ENCODE measurements around the gene VEGFA.
"Not testable (repeated sequence)": the region's sequence is repeated elsewhere in the genome, so short reads cannot be mapped to it uniquely, and the experiment has no call there.

VEGFA gene

DNA sequence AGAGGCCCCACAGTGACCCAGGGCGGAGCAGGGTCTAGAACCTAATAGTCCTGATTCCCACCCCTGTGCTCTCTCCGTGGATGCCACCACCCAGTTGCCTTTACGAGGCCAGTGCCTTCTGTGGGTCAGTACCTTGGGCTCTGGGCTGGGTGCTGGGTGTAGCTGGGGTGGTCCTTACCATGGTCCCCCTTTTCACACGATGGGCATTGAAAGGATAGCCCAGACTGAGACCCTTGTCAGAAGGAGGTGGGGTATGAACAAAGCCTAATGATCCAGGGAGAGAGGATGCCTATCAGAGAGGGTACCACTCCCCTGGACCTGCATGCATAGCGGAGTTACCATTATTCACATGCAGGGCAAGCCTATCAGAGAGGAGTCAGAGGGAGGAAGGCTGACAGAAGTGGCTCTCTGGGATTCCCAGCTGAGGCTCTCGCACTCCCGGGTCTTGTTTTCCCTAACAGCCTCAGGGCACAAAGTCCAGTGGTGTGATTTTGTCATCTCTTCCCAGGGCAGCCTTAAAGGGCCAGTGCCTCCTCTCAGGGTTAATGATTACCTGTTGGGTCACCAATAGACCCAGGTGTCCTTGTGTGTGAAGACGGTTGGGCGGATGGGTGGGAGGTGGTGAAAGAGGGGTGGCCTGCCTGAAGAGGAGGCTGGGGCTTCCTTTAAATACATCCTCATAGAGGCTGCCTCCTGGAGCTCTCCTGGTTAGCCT lies 36.2 kb downstream of the VEGFA start:
- DNase-seq = peak; percentile 45

DNA sequence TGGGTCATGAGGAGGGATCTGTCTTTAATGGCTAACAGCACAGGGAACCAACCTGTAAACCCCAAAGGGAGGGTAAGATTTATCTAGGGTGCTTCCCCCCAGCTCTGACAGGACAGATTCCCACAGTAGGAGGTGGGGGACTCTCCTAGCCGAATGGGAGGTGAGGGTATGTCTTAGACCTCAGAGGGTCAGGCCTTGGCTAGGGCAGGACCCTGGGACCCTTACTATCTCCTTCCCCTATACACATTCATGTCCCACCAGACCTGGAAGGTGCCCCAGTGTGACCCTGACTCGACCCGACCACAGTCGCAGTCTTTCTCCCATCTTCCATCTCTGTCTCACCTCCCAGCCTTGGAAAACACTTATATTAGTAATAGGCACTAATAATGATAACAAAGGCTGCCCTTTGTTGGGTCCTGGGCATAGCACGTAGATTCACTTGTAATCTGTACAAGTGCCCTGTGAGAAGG lies 36.8 kb downstream of the VEGFA start:
- DNase-seq = no peak

DNA sequence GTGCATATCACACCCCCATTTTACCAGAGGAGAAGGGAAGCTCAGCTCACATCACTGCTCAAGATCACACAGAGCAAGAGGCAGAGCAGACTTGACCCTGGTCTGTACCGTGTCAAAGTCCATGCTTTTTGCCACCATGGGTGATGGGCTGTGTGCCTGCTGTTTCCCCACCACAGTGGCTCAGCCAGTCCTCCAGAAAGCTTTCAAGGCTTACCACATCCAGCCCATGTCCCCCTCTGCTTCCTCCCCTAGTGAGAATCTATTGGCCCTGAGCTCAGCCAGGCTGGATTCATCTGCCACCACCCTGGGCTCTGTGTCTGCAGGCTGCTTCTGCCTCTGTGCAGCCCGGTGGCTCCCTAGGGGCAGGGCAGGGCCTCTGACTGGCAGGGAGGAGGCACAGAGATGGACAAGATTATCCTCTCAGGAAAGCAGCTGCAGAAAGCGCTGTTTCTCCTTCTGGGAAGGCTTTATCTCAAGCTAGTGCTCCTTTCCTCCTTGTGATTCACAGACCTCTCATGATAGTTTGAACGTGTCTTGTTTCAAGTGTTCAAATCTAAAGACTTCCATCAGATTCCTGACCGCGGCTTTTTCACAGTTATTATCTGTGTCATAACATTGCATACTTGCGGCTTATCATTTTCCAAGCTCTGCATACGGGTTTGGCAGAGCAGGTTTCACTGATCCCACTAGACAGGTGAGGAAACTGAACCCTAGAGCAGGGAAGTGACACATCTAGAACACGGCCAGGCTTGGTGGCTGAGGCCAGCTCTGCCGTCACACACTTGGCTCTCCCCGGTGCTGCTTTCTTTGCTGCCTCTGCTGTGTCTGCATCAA lies 37.4 kb downstream of the VEGFA start:
- DNase-seq = no peak

DNA sequence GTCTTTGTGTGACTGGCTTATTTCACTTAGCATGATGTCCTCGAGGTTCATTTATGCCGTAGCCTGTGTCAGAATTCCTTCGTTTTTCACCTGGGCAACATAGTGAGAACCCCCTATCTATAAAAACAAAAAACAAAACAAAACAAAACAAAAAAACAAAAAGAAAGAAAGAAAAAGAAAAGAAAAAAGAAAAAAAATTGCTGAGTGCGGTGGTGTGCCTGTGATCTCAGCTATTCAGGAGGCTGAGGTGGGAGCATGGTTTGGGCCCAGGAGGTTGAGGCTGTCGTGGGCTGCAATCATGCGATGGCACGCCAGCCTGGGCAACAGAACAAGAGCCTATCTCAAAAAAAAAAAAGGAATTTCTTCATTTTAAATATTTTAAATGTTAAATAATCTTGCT lies 38.4 kb downstream of the VEGFA start:
- no peak for DNase-seq

DNA sequence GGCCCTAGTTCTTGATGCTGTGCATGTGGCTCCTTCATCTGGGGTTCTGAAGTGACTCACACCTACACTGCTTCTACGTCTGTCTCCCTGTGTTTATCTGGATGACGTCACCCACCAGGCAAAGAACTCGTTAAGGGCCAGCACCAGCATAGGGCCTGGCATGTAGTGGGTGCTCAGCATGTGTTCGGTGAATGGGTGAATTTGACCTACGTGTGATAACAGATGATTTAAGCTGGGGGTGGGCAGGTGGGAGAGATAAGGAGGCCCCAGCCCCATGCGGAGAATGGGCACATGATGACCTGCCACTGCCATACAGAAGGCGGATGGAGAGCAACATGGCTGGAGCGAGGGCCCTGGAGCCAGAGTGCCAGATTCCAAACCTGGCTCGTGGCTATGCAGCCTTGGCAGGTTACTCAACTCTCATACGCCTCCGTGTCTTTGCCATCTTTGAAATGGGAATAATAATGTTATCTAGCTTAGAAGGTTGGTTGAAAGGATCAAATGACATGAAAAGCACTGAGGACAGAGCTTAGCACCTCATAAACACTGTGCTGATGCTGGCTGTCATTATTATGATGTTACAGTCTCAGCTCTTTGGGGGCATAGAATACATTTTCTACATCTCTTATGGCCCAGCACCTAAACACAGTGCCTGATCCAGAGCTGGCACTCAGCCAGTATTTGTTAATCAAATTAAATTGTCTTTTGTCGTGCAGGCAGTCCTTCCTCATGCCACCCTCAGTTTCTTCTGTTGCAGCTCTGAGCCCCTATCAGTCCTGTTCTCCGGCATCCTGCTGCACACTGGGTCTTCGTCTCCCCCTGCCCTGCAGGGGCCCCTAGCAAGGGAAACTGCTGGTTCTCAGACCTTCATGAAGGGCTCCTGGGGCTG lies 39.6 kb downstream of the VEGFA start:
- DNase-seq = peak; percentile 85

DNA sequence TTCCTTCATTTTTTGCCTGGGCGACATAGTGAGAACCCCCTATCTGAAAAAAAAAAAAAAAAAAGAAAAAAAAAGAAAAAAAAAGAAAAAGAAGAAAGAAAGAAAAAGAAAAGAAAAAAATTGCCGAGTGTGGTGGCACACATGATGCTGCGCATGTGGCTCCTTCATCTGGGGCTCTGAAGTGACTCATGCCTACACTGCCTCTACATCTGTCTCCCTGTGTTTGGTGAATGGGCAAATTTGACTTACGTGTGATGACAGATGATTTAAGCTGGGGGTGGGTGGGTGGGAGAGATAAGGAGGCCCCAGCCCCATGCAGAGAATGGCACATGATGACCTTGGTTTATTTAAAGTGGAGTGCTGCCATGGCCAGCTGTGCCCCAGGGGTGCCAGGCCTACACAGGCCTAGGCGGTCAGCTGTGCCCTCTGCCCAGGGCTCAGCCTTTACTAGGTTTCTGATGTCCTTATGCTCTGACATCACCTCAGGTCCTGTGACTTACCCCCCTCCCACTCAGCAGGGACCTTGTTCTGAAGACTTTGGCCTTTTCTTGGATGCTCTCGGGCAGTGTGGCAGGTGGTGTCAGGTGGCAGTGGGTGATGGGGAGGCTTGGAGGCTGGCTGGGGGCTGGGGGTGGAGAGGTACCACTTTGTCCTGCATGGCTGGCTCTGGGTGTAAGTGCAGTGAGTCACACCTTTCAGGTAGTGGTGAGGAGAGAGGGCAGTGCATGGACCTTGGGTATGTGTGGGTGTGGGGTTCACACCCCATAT lies 41.1 kb downstream of the VEGFA start:
- DNase-seq = no peak

DNA sequence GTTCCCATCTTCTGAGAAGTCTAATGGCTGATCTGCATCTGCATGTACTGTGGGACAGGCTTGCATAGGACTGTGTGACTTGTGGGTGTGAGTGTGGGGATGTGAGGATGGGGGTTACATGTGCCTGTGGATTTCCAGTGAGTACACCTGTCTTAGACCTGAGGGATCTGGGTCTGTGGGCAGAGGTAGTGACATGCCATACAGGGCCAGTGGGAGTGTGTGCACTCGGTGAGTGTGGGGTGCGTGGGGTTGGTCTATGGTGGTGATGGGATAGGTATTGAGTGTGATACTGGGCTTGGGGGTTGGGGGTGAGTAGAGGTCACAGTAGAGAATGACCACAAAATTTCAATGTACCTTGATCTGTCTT lies 41.7 kb downstream of the VEGFA start:
- no peak for DNase-seq

DNA sequence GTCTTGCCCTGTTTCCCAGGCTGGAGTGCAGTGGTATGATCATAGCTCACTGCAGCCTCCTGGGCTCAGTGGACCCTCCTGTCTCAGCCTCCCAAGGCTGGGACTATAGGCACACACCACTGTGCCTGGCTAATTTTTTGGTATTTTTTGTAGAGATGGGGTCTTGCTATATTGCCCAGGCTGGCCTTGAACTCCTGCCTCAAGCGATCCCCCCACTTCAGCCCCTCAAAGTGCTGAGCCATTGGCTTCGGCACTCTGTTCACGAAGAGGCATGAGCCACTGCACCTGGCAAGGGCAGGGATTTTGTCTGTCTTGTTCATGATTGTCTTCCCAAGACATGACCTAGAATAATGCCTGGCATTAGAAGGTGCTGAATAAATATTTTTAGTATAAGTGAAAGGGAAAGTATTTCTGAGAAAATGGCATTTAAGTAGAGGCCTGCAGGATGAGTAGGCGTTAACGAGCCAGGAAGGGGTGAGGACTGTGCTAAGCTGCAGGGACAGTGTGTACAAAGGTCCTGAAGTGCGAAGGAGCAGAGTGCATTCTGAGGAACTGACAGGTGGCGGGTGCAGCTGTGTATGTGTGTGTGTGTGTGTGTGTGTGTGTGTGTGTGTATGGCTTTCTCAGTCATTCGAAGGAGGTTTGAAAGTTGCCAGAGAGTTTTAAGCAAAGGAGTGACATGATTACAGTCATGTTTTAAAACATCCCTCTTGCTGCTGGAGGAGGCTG lies 43.0 kb downstream of the VEGFA start:
- DNase-seq = no peak

DNA sequence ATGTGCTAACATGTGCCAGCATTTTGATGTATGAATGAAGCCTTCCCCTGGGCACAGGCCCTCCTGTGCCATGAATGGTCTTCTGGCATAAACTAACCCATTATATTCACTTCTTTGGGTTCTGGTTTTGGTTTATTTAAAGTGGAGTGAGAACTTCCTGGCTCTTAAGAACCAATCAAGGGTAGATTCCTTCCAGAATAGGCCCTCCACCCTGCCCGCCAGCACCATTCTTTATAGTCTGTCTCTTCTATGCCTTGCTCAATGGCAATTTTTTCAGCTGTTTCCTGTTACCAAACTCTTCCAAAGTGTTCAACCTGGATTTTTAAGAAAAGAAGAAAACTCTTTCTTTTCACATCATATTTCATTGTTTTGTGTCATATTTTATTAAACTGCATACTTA lies 44.1 kb downstream of the VEGFA start:
- DNase-seq = no peak

DNA sequence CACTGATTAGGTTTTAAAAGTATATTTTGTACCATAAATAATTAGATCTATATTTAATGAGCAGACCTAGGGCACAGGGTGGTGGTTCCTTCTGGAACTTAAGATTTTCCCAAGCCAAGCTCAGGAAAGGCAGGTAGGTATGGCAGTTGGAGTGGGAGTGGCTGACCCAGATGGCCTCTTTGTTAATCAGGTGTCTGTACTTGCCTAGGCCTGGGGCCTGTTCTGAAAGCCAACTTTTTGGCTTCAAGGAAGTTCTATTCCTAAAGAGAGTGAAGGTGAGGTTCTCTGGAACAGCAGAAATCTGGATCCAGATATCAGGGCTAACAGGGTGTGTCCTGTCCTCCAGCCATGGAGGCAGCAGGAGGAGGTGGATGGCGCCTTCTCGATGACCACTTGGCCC lies 44.9 kb downstream of the VEGFA start:
- DNase-seq = no peak

DNA sequence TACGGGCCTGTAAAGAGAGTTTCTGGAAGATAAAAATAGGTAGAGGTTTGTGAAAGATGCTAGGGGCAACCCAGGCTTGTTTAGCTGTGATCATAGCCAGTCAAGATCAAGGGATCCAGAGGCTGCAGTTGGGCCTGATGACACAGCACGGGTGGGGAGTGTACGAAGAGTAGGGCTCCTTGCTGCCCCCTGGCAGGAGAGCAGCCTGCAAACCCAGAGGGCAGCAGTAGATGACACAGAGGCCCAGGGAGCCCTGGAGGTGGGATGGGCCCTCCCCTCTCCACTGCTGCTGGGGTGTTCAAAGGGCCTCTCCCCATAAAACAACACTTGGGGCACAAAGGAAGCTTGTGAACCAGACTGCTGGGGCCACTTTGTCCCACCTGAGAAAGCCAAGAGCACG lies 47.2 kb downstream of the VEGFA start:
- DNase-seq = no peak

DNA sequence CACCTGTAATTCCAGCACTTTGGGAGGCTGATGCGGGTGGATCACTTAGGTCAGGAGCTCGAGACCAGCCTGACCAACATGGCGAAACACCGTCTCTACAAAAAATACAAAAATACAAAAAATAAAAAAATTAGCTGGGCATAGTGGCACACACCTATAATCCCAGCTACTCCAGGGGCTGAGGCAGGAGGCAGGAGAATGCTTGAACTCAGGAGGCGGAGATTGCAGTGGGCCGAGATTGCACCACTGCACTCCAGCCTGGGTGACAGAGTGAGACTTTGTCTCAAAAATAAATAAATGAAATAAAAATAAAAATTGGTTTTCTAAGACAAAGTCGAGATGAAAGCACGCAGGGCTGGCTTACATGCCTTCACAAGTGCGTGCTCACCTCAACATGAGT lies 49.0 kb downstream of the VEGFA start:
- not testable (repeated sequence) for DNase-seq

DNA sequence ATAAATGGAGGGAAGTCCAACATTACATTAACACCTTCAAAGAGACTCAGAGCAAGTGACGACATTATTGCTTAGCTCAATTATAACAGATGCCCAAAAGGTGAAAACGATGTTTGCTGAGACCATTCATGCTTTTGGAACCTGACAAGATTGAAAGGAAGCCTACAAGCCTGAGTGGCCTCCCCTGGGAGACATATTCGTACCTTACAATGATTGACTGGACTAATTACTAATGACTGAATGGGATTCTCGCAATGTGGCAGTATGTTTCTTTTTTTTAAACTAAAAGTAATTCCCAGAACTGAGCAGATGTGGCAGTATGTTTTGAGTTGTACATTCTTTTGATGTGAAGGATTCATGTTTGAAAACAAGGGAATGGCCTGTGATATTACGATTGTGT lies 49.9 kb downstream of the VEGFA start:
- DNase-seq = no peak

DNA sequence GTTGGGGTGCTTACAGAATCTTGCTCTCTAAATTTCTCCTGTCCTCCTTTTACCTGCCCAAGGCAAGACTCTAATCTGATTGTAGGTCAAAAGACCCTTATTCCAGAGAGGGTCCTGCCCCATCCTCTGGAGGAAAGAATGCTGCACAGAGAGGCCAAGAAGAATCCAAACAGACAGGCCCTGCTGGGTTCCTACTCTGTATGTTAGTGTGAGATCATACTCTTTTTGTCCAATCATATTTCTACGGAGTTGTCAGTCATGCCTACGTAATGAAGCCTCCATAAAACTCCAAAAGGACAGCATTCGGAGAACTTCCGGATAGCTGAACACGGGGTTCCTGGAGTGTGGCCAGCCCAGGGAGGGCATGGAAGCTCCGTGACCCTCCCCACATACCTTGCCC lies 50.5 kb downstream of the VEGFA start:
- no peak for DNase-seq

DNA sequence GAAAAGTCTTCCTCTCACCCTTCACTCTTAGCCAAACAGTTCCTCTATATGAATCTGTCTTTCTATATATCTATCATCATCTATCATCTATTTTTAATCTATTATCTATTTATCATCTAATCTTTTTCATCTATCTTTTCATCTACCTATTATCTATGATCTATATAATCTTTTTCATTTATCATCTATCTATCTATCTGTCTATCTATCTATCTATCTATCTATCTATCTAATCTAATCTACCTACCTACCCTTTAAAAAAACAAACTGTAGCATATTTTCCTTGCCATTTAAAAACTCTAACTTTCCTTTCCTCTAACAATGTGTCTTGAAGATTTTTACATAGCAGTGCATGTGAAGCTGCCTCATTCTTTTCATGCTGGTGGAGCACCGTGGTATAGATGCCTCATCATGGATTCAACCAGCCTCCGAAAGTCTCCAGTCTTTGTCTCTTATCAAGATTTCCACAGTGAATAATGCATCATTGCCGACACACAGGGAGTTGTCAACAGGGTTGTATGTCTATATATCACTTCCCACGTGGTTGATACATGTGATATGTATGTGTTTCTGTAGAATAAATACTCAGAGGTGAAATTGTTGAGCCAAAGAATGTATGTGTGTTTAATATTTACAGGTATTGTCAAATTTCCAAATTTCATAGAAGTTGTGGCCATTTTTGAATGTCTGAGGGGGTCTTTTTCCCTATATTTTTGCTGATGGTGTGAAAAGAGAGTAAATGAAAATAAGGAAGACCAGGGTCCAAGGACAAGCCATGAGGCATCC lies 51.3 kb downstream of the VEGFA start:
- DNase-seq = no peak

DNA sequence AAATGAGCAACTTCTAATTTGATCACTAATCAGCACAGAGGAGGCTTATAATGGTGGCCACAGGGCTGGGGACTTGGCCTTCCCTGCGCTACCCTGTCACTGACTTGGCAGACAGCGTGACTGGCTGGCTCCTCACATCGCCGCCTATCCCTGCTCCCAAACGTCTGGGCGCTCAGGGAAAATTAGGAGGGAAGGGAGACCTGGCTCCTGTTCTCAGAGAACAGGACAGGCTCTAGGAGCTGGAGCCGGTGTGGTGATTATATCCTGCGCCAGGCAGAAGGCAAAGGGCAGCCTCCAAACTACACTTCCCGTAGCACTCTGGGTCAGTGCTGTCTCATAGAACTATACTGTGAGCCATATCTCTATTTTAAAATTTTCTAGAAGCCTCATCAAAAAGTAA lies 53.4 kb downstream of the VEGFA start:
- no peak for DNase-seq

DNA sequence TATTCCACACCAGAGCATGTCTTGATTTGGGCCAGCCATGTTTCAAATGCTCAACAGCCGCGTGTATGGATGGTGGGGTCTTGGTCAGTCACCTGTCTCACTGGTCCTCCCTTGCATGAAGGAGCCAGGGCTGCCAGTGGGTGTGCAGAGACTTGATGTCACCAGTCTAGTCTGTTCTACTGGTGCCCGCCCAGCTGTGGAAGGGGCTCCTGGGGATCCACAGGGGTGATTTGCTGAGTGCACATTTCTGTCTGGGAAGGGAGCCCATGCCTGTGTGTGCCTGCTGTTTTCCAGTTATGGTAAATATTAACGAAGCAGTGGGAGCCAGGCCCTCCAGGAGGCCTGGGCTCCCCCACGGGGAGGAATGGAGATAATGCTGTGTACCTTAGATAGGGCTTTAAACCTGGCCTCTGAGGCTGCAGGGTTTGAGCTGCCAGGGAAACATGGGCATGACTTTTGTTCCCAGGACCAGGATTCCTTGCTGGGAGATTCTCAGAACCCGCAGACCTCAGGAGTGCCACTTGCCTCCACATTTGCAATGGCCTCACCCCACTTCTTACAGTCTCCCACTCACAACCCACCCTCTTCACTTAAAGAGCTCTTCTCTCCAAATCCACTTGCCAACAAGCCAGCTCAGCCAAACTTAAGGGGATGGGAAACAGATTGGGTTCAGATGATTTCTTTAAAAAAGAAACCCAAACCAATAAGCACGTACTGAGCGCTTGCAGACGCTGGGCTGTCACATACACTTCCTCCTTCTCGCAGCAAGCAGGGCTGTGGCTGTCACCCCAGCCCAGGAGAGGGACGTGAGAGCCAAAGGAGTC lies 54.1 kb downstream of the VEGFA start:
- DNase-seq = peak; percentile 28

DNA sequence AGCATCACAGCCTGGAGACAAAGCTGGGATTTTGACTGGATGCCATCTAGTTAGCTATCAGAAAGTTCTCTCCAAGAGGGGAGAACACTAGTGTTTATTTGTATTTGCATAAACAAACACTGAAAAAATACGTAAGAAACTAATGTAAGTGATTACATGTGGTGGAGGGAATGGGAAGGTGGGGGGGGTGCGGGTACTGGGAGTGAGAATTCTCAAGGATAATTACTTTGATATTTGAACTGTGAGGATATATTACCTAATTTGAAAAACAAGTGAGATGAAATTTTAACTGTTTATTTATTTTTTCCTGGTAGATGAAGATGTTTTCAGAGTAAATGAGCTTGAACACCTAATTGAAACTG lies 54.7 kb downstream of the VEGFA start:
- DNase-seq = no peak

DNA sequence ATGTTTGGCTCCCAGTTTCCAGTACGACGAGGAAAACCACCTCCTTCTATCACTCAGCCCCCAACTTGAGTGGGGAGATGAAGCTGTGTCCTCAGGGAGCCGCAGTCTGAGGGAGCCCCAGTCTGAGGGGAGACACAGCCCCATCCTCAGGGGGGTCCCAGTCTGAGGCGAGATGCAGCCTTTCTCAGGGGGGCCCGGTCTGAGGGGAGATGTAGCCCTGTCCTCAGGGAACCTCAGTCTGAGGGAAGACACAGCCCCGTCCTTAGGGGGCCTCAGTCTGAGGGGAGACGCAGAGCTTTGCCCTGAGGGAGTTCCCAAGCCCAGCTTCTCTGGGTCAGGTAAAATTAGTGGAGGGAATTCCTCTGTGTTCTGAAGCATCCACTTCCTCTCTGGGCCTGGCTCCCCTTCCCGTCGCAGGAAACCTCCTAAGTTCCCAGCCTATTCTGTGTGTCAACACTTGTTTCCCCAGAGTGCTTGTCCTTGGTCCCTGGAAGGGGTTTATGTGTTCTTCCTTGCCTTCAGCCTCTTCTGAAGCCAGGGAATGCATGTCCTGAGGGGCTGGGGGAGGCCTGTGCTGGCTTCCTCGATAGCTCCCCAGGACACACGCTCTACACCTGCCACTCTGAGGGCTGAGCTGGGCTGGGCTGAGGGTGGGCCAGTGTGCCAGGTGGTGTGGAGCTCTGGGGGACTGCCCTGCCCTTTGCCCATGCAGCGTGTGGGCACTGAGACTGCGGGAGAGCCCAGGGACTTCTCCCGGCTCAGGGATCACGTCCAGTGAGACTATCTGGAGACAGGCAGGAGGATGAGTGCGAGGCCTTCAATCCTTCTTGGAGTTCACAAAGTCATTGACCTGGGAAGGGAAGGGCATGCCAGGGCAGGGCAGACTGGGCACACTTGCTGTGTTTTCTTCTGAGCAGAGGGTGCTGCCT lies 55.4 kb downstream of the VEGFA start:
- no peak for DNase-seq
